ENCODE results near the gene ALDH3B1.

The ALDH3B1 gene

GRCh38 chr11:68076371-68077042 lies 66.4 kb downstream of the ALDH3B1 start:
- no peak; the same call in 1 of the 2 replicates for TF ChIP-seq CTCF (IDR thresholded peaks at IDR 0.05; ENCODE audit: low read depth, low read length)
- no peak for DNase-seq (ENCODE audit: extremely low read depth, low read depth)

- TF ChIP-seq CTCF (IDR thresholded peaks at IDR 0.05; ENCODE audit: low read depth, low read length): no peak
- no peak for DNase-seq (ENCODE audit: extremely low read depth, low read depth)
Measured at GRCh38 chr11:68077617-68078582, 67.8 kb downstream of the ALDH3B1 start.

Data from AG09319 (cell line).